Lung (tissue), 12 donors: ENCODE data around the gene EXOC2. TPM values are rescaled to one million over a fixed set of nuclear protein-coding genes. Genes with fewer than 3 reads are reported as not detected.

Source experiments
- ATAC-seq: fragments of 200-7000 bp; cut with Tn5 transposase; one replicate; pipeline ENCODE4 v1.9.1; 2020; ENCODE audit warnings: moderate number of reproducible peaks; ENCODE audit not compliant: insufficient read depth, low FRiP score
- DNase-seq, 3 donors: peaks; one replicate each; pipeline ENCODE4 v3.0.0-alpha.2; 2013 to 2017
- H3K27ac ChIP-seq, 2 donors: one replicate each; pipeline ENCODE4 v1.5.1; 2013; ENCODE audit warnings: mild to moderate bottlenecking in 2 of 2, moderate library complexity in 2 of 2, control low read depth in 1 of 2, inconsistent platforms in 1 of 2, low read depth in 1 of 2, low read length in 1 of 2
- H3K27me3 ChIP-seq, 3 donors: one replicate each; pipeline ENCODE4 v1.5.1; 2013; ENCODE audit warnings: low read length in 2 of 3; ENCODE audit not compliant: control insufficient read depth in 3 of 3, insufficient read depth in 3 of 3
- H3K36me3 ChIP-seq, 4 donors: one replicate each; pipeline ENCODE4 v1.5.1; 2013; ENCODE audit warnings: low read length in 4 of 4, mild to moderate bottlenecking in 1 of 4, moderate library complexity in 1 of 4; ENCODE audit not compliant: control insufficient read depth in 4 of 4, insufficient read depth in 4 of 4
- H3K4me1 ChIP-seq, 5 donors: one replicate each; pipeline ENCODE4 v1.5.1; 2013; ENCODE audit warnings: low read length in 5 of 5, mild to moderate bottlenecking in 2 of 5, moderate library complexity in 1 of 5; ENCODE audit not compliant: control insufficient read depth in 5 of 5, insufficient read depth in 5 of 5
- H3K4me3 ChIP-seq: one replicate; pipeline ENCODE4 v1.5.1; 2013; ENCODE audit warnings: mild to moderate bottlenecking, control low read depth, moderate library complexity
- H3K9ac ChIP-seq, 2 donors: one replicate each; pipeline ENCODE4 v1.5.1; 2013; ENCODE audit warnings: low read length in 2 of 2, control low read depth in 1 of 2; ENCODE audit not compliant: insufficient read depth in 1 of 2
- H3K9me3 ChIP-seq, 4 donors: one replicate each; pipeline ENCODE4 v1.5.1; 2013; ENCODE audit warnings: low read length in 3 of 4, mild to moderate bottlenecking in 1 of 4, moderate library complexity in 1 of 4; ENCODE audit not compliant: control insufficient read depth in 4 of 4, insufficient read depth in 3 of 4
- CTCF ChIP-seq: IDR thresholded peaks from 2 replicates; pipeline ENCODE4 v1.5.1; 2012; ENCODE audit warnings: mild to moderate bottlenecking; ENCODE audit errors: control extremely low read depth, extremely low read depth
- WGBS, 2 donors: extraction: QIAGEN DNeasy Blood & Tissue Kit; methylation state at CpG; one replicate each; pipeline ENCODE4 v1.1.7; 2013; 5-methylcytosine and 5-hydroxymethylcytosine counted together
- polyA plus RNA-seq, 2 donors: library from polyadenylated mRNA; stranded (reverse); fragments of 200-250 nt; gene quantifications; one replicate each; pipeline ENCODE4 v1.2.1, GENCODE V29; 2013
- total RNA-seq, 2 donors: library from RNA; depleted of rRNA in 1 of 2; stranded (reverse); fragments of >200 nt in 1 of 2; gene quantifications; one replicate each; pipeline ENCODE4 v1.2.1, GENCODE V29; 2014 to 2021
- donor health status: control.
- donor health status: control.
- donor health status: Bipolar disorder and iron deficiency.
- donor health status: healthy.
- donor health status: DM: yes; HTN: yes; CAD: no.

The EXOC2 gene
- total and polyA plus RNA-seq, 4 donors = 6.3 to 33.0 (median 12.8) TPM

GRCh38 chr6:484746-485145 lies 208.2 kb downstream of the EXOC2 start:
- H3K36me3 ChIP-seq = peaks cover 6 to 17% (median 13%) of the 10 kb centered on the region in 4 donors
- no peaks in the 10 kb centered on the region for H3K27me3 ChIP-seq
- peaks cover 0 to 1% (median 0%) of the 10 kb centered on the region in 5 donors for H3K4me1 ChIP-seq
- DNase-seq (no peak), ATAC-seq (no peak)
- no peak overlapping the region for H3K4me3 ChIP-seq
- WGBS, 2 donors = 93 to 96% methylated on average over 6 of the region's 6 CpGs
- H3K9ac ChIP-seq = no peak overlapping the region
- no peak for TF ChIP-seq CTCF
- no peak overlapping the region for H3K27ac ChIP-seq
- H3K9me3 ChIP-seq = peaks cover 0 to 5% (median 0%) of the 10 kb centered on the region in 4 donors

GRCh38 chr6:484086-484745 lies 208.7 kb downstream of the EXOC2 start:
- no peak for DNase-seq
- Histone ChIP-seq H3K27me3 (no peaks in the 10 kb centered on the region), H3K4me3 (no peak overlapping the region), H3K27ac (no peak overlapping the region), H3K4me1 (no peaks in the 10 kb centered on the region), H3K9ac (no peak overlapping the region), H3K9me3 (peaks cover 0 to 5% (median 0%) of the 10 kb centered on the region in 4 donors), H3K36me3 (peaks cover 6 to 17% (median 13%) of the 10 kb centered on the region in 4 donors)
- no peak for TF ChIP-seq CTCF
- 90 to 95% methylated on average over 4 of the region's 4 CpGs for WGBS, 2 donors
- ATAC-seq = no peak

- no peak for TF ChIP-seq CTCF
- H3K9me3 ChIP-seq = no peaks in the 10 kb centered on the region
- H3K27me3 ChIP-seq = peaks cover 0 to 12% (median 0%) of the 10 kb centered on the region in 3 donors
- WGBS, 2 donors = 61 to 69% methylated on average over 14 of the region's 14 CpGs
- DNase-seq (no peak), ATAC-seq (no peak)
- H3K4me1 ChIP-seq = no peaks in the 10 kb centered on the region
- no peak overlapping the region for H3K27ac ChIP-seq
- H3K4me3 ChIP-seq = no peak overlapping the region
- no peak overlapping the region for H3K9ac ChIP-seq
- H3K36me3 ChIP-seq = no peaks in the 10 kb centered on the region
Observed at GRCh38 chr6:475314-475713, 217.6 kb downstream of the EXOC2 start.
